Measurements from ENCODE around the gene L2HGDH.

L2HGDH gene

DNA sequence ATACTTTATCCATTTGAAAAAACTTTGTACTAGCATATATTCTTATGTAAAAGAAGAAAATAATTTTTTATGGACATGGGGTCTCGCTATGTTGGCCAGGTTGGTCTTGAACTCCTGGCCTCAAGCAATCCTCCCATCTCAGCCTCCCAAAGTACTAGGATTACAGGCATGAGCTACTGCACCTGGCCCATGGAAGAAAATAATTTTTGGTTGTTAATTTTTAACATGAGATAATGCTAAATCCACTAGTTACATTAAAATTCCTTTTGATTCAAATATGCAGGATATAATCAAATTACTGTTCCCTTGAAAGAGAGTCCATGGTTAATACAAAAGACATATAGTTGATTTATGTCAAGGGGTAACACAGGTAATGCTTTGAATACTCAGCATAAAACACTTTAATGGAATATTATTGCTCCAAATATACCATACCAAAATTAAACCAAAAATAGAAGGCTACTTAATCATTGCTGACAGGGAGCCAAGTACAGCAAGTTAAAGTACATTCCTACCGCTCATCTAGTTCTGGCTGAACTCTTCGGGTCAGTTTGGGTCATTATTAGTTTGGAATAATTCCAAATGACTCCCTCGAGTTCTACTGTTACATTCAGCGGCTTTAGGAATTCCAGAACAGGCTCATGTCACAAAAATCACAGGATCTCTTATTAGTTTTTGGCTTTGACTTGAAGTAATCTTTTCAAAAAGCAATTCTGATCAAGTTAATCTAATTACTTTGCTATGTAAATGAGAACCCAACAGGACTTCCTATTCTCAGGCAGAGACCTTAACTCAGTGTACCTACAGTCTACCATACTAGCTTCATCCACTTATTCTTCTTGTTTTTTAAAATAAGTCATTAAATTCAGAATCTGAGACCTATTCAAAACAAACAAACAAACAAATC is 86.7 kb downstream of the L2HGDH start:
- H2AFZ ChIP-seq (ENCODE audit: low read depth): no peak overlapping the region

GRCh38 chr14:50222055-50222613 is 89.9 kb downstream of the L2HGDH start:
- H3K36me3 ChIP-seq (ENCODE audit: insufficient read depth): no peaks in the 10 kb centered on the region
- no peak overlapping the region for H3K4me2 ChIP-seq
- H4K20me1 ChIP-seq (ENCODE audit: insufficient read depth): no peaks in the 10 kb centered on the region
- H3K27me3 ChIP-seq (ENCODE audit: insufficient read depth, low read depth): no peaks in the 10 kb centered on the region
- no peak overlapping the region for H3K4me3 ChIP-seq (IDR thresholded peaks at IDR 0.05; ENCODE audit: insufficient read depth, low read depth, low read length)
- H3K9ac ChIP-seq: no peak overlapping the region
- no peaks in the 10 kb centered on the region for H3K4me1 ChIP-seq (ENCODE audit: low read depth, poor library complexity, severe bottlenecking)
- H3K79me2 ChIP-seq (ENCODE audit: insufficient read depth, low read depth): no peaks in the 10 kb centered on the region
- TF ChIP-seq, protein P1, sequence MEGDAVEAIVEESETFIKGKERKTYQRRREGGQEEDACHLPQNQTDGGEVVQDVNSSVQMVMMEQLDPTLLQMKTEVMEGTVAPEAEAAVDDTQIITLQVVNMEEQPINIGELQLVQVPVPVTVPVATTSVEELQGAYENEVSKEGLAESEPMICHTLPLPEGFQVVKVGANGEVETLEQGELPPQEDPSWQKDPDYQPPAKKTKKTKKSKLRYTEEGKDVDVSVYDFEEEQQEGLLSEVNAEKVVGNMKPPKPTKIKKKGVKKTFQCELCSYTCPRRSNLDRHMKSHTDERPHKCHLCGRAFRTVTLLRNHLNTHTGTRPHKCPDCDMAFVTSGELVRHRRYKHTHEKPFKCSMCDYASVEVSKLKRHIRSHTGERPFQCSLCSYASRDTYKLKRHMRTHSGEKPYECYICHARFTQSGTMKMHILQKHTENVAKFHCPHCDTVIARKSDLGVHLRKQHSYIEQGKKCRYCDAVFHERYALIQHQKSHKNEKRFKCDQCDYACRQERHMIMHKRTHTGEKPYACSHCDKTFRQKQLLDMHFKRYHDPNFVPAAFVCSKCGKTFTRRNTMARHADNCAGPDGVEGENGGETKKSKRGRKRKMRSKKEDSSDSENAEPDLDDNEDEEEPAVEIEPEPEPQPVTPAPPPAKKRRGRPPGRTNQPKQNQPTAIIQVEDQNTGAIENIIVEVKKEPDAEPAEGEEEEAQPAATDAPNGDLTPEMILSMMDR (conservative IDR thresholded peaks at IDR 0.05; ENCODE audit: low read depth, low read length): no peak
- no peak overlapping the region for H3K27ac ChIP-seq
- H2AFZ ChIP-seq (ENCODE audit: low read depth): no peak overlapping the region

More for the DNA sequence above, 86.7 kb downstream of the L2HGDH start:
- no peaks in the 10 kb centered on the region for H3K27me3 ChIP-seq (ENCODE audit: insufficient read depth, low read depth)
- H3K79me2 ChIP-seq (ENCODE audit: insufficient read depth, low read depth): peaks cover 25% of the 10 kb centered on the region; the same call in 1 of the 2 replicates
- H3K27ac ChIP-seq: no peak overlapping the region
- H3K4me3 ChIP-seq (IDR thresholded peaks at IDR 0.05; ENCODE audit: insufficient read depth, low read depth, low read length): no peak overlapping the region
- H3K4me1 ChIP-seq (ENCODE audit: low read depth, poor library complexity, severe bottlenecking): peaks cover 15% of the 10 kb centered on the region
- no peak overlapping the region for H3K9ac ChIP-seq
- no peaks in the 10 kb centered on the region for H4K20me1 ChIP-seq (ENCODE audit: insufficient read depth)
- TF ChIP-seq, protein P1 (conservative IDR thresholded peaks at IDR 0.05; ENCODE audit: low read depth, low read length): no peak
- no peaks in the 10 kb centered on the region for H3K36me3 ChIP-seq (ENCODE audit: insufficient read depth)
- no peak overlapping the region for H3K4me2 ChIP-seq

DNA sequence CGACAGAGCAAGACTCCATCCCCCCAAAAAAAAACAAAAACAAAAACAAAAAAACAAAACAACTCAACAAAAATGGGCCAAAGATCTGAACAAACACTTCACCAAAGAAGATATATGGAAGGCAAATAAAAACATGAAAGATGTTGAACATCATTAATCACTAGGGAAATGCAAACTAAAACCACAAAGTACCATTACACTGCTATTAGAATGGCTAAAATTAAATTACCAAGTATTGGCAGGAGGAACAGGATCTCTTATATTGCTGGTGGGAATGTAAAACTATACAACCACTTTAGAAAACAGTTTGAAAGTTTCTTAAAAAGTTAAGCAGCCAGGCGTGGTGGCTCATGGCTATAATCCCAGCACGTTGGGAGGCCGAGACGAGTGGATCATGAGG is 93.5 kb downstream of the L2HGDH start:
- Histone ChIP-seq H3K4me2 (no peak overlapping the region), H2AFZ (ENCODE audit: low read depth) (no peak overlapping the region), H3K4me1 (ENCODE audit: low read depth, poor library complexity, severe bottlenecking) (no peaks in the 10 kb centered on the region), H3K9ac (no peak overlapping the region), H3K79me2 (ENCODE audit: insufficient read depth, low read depth) (no peaks in the 10 kb centered on the region), H4K20me1 (ENCODE audit: insufficient read depth) (no peaks in the 10 kb centered on the region), H3K27me3 (ENCODE audit: insufficient read depth, low read depth) (no peaks in the 10 kb centered on the region), H3K27ac (no peak overlapping the region), H3K36me3 (ENCODE audit: insufficient read depth) (no peaks in the 10 kb centered on the region), H3K4me3 (IDR thresholded peaks at IDR 0.05; ENCODE audit: insufficient read depth, low read depth, low read length) (no peak overlapping the region)
- TF ChIP-seq, protein P1 (conservative IDR thresholded peaks at IDR 0.05; ENCODE audit: low read depth, low read length): no peak

- no peak overlapping the region for H3K9ac ChIP-seq
- no peak overlapping the region for H2AFZ ChIP-seq (ENCODE audit: low read depth)
- H3K27me3 ChIP-seq (ENCODE audit: insufficient read depth, low read depth): no peaks in the 10 kb centered on the region
- H3K36me3 ChIP-seq (ENCODE audit: insufficient read depth): no peaks in the 10 kb centered on the region
- no peak overlapping the region for H3K27ac ChIP-seq
- H3K4me1 ChIP-seq (ENCODE audit: low read depth, poor library complexity, severe bottlenecking): no peaks in the 10 kb centered on the region
- TF ChIP-seq, protein P1 (conservative IDR thresholded peaks at IDR 0.05; ENCODE audit: low read depth, low read length): no peak
- H4K20me1 ChIP-seq (ENCODE audit: insufficient read depth): no peaks in the 10 kb centered on the region
- no peak overlapping the region for H3K4me2 ChIP-seq
- H3K79me2 ChIP-seq (ENCODE audit: insufficient read depth, low read depth): no peaks in the 10 kb centered on the region
- H3K4me3 ChIP-seq (IDR thresholded peaks at IDR 0.05; ENCODE audit: insufficient read depth, low read depth, low read length): no peak overlapping the region
Measured at GRCh38 chr14:50215416-50215815, 96.6 kb downstream of the L2HGDH start.

All from KMS-11 (cell line).